K562 (cell line): Measurements from ENCODE around the gene CSF1R. TPM values are rescaled to one million over a fixed set of nuclear protein-coding genes. Genes with fewer than 3 reads are reported as not detected.

ENCODE experiments used
- ATAC-seq: fragments of 200-7000 bp; cut with Tn5 transposase; 3 replicates; pipeline ENCODE4 v1.9.1; 2020; ENCODE audit warnings: moderate library complexity
- BruUV-seq: library from RNA; stranded (reverse); fragments of 400-500 nt; replicated peaks from 2 replicates; lab custom pipeline; 2021; lab: Mats Ljungman, UMichigan
- CTCF ChIA-PET: fragments of 300-600 bp; formaldehyde crosslinking; extraction: SDS; loops from one replicate; lab custom pipeline; 2021; ENCODE audit warnings: low intra/inter-chr PET ratio; lab: Yijun Ruan, JAX
- POLR2A ChIA-PET: fragments of 300-600, 350-650 bp; sonication (Branson Sonifier 250); formaldehyde crosslinking; extraction: SDS; loops from one replicate; lab custom pipeline; 2021; ENCODE audit warnings: antibody characterized with exemption, inconsistent platforms; lab: Yijun Ruan, JAX
- DNase-seq, 4 experiments: peaks; one replicate each; pipeline versions ENCODE4 v3.0.0 to v3.0.0-alpha.2; 2011 to 2018; ENCODE audit warnings: low spot score in 3 of 4, mixed read lengths in 3 of 4; ENCODE audit errors: extremely low read depth in 1 of 4
- FAIRE-seq: peaks from 2 replicates; lab custom pipeline; 2011; peaks lifted over from hg19 to GRCh38; lab: Jason Lieb, UNC
- H2AFZ ChIP-seq: 2 replicates; pipeline ENCODE4 v1.6.0; 2011; ENCODE audit warnings: low read depth, low read length, control low read depth, inconsistent platforms
- H3K27ac ChIP-seq: fragments of 200-600 bp; 3 replicates; pipeline ENCODE4 v1.8.0; 2011; ENCODE audit warnings: low read depth, mild to moderate bottlenecking, control low read depth, inconsistent platforms, low read length, moderate library complexity, mixed read lengths; ENCODE audit errors: extremely low read depth
- H3K27me3 ChIP-seq, 2 experiments: fragments of 300-600 bp in 1 of 2; 2 replicates in 1 of 2; 3 replicates in 1 of 2; pipeline versions ENCODE4 v1.6.0 to v1.8.0; 2011; ENCODE audit warnings: inconsistent platforms in 2 of 2, low read length in 2 of 2, mild to moderate bottlenecking in 1 of 2, mixed read lengths in 1 of 2, moderate library complexity in 1 of 2; ENCODE audit not compliant: control insufficient read depth in 2 of 2, insufficient read depth in 2 of 2
- H3K36me3 ChIP-seq: fragments of 300-600 bp; 3 replicates; pipeline ENCODE4 v1.8.0; 2011; ENCODE audit warnings: mild to moderate bottlenecking, low read length, inconsistent platforms; ENCODE audit not compliant: control insufficient read depth, insufficient read depth
- H3K4me1 ChIP-seq, 2 experiments: fragments of 200-600 bp in 1 of 2; replicated peaks in 1 of 2; 2 replicates in 1 of 2; 3 replicates in 1 of 2; pipeline versions ENCODE4 v1.5.1 to v1.8.0; 2011; ENCODE audit warnings: inconsistent platforms in 2 of 2, low read length in 2 of 2, mild to moderate bottlenecking in 1 of 2, mixed read lengths in 1 of 2, moderate library complexity in 1 of 2; ENCODE audit not compliant: control insufficient read depth in 2 of 2, insufficient read depth in 2 of 2
- H3K4me2 ChIP-seq: 2 replicates; pipeline ENCODE4 v1.6.1; 2011; ENCODE audit warnings: low read length, control low read depth, inconsistent platforms, mixed read lengths; ENCODE audit not compliant: insufficient read depth
- H3K4me3 ChIP-seq: fragments of 200-600 bp; sonication (generic), shearing (Covaris generic); 2 replicates; pipeline ENCODE4 v1.5.1; 2016; ENCODE audit warnings: control low read depth, inconsistent platforms
- H3K79me2 ChIP-seq: fragments of 200-600 bp; 3 replicates; pipeline ENCODE4 v1.8.0; 2011; ENCODE audit warnings: low read length, inconsistent platforms; ENCODE audit not compliant: control insufficient read depth, insufficient read depth
- H3K9ac ChIP-seq, 2 experiments: 2 replicates each; pipeline versions ENCODE4 v1.6.0 to v1.6.1; 2011; ENCODE audit warnings: low read depth in 2 of 2, low read length in 2 of 2, control low read depth in 1 of 2, inconsistent platforms in 1 of 2, mild to moderate bottlenecking in 1 of 2, mixed read lengths in 1 of 2; ENCODE audit not compliant: insufficient read depth in 1 of 2
- H3K9me1 ChIP-seq: one replicate; pipeline ENCODE4 v1.6.0; 2011; ENCODE audit warnings: inconsistent platforms, mild to moderate bottlenecking, low read length, moderate library complexity; ENCODE audit not compliant: control insufficient read depth, insufficient read depth
- H3K9me3 ChIP-seq: replicated peaks from 2 replicates; pipeline ENCODE4 v1.5.1; 2011; ENCODE audit warnings: low read depth, low read length, inconsistent platforms; ENCODE audit not compliant: control insufficient read depth, insufficient read depth
- H4K20me1 ChIP-seq: replicated peaks from 2 replicates; pipeline ENCODE4 v1.6.1; 2011; ENCODE audit warnings: low read length, inconsistent platforms, mixed read lengths; ENCODE audit not compliant: control insufficient read depth, insufficient read depth
- BCL6 ChIP-seq: fragments of 250-450 bp; sonication (Bioruptor Pico); IDR thresholded peaks from 2 replicates; pipeline ENCODE4 v1.4.0; 2020
- CBFA2T3 ChIP-seq: fragments of 450-650 bp; IDR thresholded peaks from 2 replicates; pipeline ENCODE4 v1.6.1; 2017
- FOSL1 ChIP-seq: fragments of 200-800 bp; sonication (Bioruptor generic); conservative IDR thresholded peaks from 2 replicates; pipeline ENCODE4 v1.6.1; 2016; ENCODE audit warnings: missing genetic modification characterization, missing compliant biosample characterization
- GABPB2 ChIP-seq: fragments of 250-450 bp; sonication (Bioruptor Pico); conservative IDR thresholded peaks from 2 replicates; pipeline ENCODE4 v1.5.1; 2021; ENCODE audit warnings: mild to moderate bottlenecking
- HCFC1 ChIP-seq: IDR thresholded peaks from 2 replicates; pipeline ENCODE4 v1.6.1; 2012; ENCODE audit warnings: low read depth, low read length, improper control_type of control experiment
- KDM1A ChIP-seq, 2 experiments: fragments of 450-650 bp; IDR thresholded peaks; 2 replicates each; pipeline ENCODE4 v1.6.1; 2016; ENCODE audit warnings: mild to moderate bottlenecking in 2 of 2
- MIER1 ChIP-seq: fragments of 450-650 bp; IDR thresholded peaks from 2 replicates; pipeline ENCODE4 v1.6.1; 2016; ENCODE audit warnings: antibody characterized with exemption, mild to moderate bottlenecking, low read depth
- NBN ChIP-seq: fragments of 450-650 bp; IDR thresholded peaks from 2 replicates; pipeline ENCODE4 v1.6.1; 2016; ENCODE audit warnings: low read depth, mild to moderate bottlenecking
- NR1H2 ChIP-seq: sonication (generic); formaldehyde crosslinking; IDR thresholded peaks from 2 replicates; pipeline ENCODE4 v1.4.0; 2020; ENCODE audit warnings: mild to moderate bottlenecking, missing genetic modification reagents
- PHF20 ChIP-seq: fragments of 450-650 bp; IDR thresholded peaks from 2 replicates; pipeline ENCODE4 v1.6.1; 2018; ENCODE audit not compliant: partially characterized antibody
- SMAD1 ChIP-seq: fragments of 150-350 bp; IDR thresholded peaks from 2 replicates; pipeline ENCODE4 v1.6.1; 2014; ENCODE audit warnings: low read length, low read depth; ENCODE audit not compliant: partially characterized antibody
- ZNF146 ChIP-seq: IDR thresholded peaks from one replicate; pipeline ENCODE4 v1.6.1; 2018; ENCODE audit warnings: missing compliant biosample characterization; ENCODE audit not compliant: unreplicated experiment
- WGBS: fragments of 100-300 bp; shearing (Covaris generic); methylation state at CpG from one replicate; pipeline ENCODE4 v1.1.6; 2016; ENCODE audit warnings: low coverage, mixed read lengths; ENCODE audit not compliant: insufficient coverage; ENCODE audit errors: missing lambda C conversion rate; 5-methylcytosine and 5-hydroxymethylcytosine counted together
- in situ Hi-C: fragments of 300-500 bp; cut with MboI; formaldehyde crosslinking; loops from 4 replicates; pipeline ENCODE4 v1.15.0; 2018; ENCODE audit warnings: inconsistent platforms, mixed read lengths
- intact Hi-C: fragments of 100-400 bp; cut with micrococcal nuclease; formaldehyde crosslinking; loops from 2 replicates; pipeline ENCODE4 v1.14.2; 2022
- polyA plus RNA-seq, 8 experiments: library from polyadenylated mRNA; depleted of rRNA in 4 of 8; stranded (reverse) in 5 of 8; unstranded in 3 of 8; fragments of >200 nt; fragmentation: Nextera tagmentation in 2 of 8; fragmentation: Illumina TruSeq in 1 of 8; extraction: Ambion mirVana in 2 of 8; extraction: Trizol in 1 of 8; gene quantifications; 2 replicates each; pipeline versions ENCODE4 v1.2.1 to v1.2.3, GENCODE V29; 2011 to 2014; ENCODE audit warnings: inconsistent platforms in 1 of 8, missing spikeins in 1 of 8
- total RNA-seq, 7 experiments: library from RNA; depleted of rRNA in 6 of 7; stranded (reverse); fragments of >200 nt in 6 of 7; fragmentation: Illumina TruSeq in 2 of 7; extraction: Trizol in 2 of 7; gene quantifications; 2 replicates each; pipeline versions ENCODE4 v1.2.1 to v1.2.3, GENCODE V29; 2011 to 2021; ENCODE audit warnings: low replicate concordance in 1 of 7
- TF ChIP-seq, protein P1 (sequence below): sonication (generic); formaldehyde crosslinking; IDR thresholded peaks from 2 replicates; pipeline ENCODE4 v1.8.1; 2023; ENCODE audit warnings: mild to moderate bottlenecking, missing genetic modification reagents
- TF ChIP-seq, protein P2 (sequence below), 2 experiments: fragments of 450-650 bp; conservative IDR thresholded peaks; 2 replicates each; pipeline ENCODE4 v1.6.1; 2017; ENCODE audit warnings: mild to moderate bottlenecking in 2 of 2, moderate library complexity in 2 of 2

The CSF1R gene
- total and polyA plus RNA-seq, 9 of the 15 experiments (the other 6 are each of a cell fraction or from before 2014, with no cell fraction given), result 0.03 to 0.64 (median 0.20) TPM; not detected in 6

DNA sequence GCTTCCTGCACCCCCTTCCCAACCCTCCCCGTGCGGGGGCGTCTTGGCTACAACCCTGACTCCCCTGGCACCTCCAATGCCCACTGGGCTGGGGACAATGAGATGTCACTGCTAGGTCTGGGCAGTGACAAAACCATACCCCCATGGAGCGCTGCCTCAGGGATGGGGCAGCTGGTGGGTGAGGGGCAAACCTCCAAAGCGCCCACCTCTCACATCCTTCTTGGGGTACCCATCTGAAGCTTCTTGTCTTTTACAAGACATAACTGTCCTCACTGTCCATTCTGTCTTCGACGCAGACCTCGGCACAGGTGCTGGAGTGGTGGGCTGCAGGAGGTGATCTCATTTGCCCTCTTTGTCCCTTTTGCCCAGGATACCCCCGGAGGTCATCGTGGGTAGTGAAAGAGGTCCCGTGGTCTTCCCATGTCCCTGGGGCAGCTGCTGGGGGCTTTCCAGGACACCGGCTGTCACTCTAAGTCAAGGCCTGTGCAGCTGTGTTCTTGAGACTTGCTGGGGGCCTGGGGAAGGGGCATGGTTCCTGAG, 27.8 kb upstream of the CSF1R start:
- POLR2A ChIA-PET, result interaction anchor here (0.9 to 1.3 kb wide), 2 partner anchors 13 to 15 kb away, joined by 3 to 5 read pairs; no protein-coding TSS in a partner anchor
- 82% methylated on average over 12 of the region's 12 CpGs for WGBS

DNA sequence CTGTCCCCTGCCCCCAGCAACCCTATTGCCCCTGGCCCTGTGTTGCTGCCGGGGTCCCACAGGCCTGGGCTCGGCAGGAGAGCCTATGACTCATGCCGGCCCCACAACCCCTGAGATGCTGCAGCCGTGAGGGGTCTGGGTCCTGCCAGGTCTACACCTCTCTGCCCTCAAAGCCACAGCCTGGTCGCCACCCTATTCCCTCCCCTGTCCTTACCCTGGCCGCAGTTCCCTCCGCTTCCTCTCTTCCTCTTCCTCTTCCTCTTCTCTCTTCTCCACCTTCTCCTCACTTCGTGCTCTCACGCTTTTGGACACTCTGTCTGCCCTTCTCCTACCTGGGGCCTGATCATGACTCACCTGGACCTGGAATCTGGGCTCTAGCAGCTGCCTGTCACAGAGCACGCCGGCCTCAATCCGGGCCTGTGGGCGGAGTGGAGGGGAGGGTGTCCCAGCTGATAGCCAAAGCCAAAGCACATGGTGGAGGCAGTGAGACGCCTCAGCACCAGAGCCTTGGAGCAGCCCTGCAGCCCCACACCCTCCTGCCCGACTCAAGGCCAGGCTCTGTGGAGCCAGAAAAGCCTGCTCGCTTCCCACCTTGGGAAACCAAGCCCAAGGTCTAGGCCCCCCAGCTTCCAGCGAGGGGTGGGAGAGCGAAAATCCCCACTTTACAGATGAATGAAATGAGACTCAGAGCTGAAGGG, 26.8 kb upstream of the CSF1R start:
- WGBS, result 53% methylated on average over 17 of the region's 18 CpGs
- ChIA-PET CTCF (no interaction called here), POLR2A (interaction anchor here (0.9 to 1.3 kb wide), 2 partner anchors 12 to 14 kb away, joined by 3 to 5 read pairs; no protein-coding TSS in a partner anchor)
- no peaks in the 10 kb centered on the region for H3K27me3 ChIP-seq
- peak overlapping the region in 1 of 2 experiments; percentile 76; a peak in 2 of 4 replicates for H3K9ac ChIP-seq
- peak overlapping the region; percentile 22; the same call in 1 of the 2 replicates for H2AFZ ChIP-seq
- peak; percentile 24 for ATAC-seq
- no peak overlapping the region for H3K4me2 ChIP-seq
- H4K20me1 ChIP-seq, result no peaks in the 10 kb centered on the region
- BruUV-seq, result no TSS peak
- peak; percentile 47 to 65 (median 53) for DNase-seq
- no peak overlapping the region for H3K4me3 ChIP-seq
- H3K9me3 ChIP-seq, result no peaks in the 10 kb centered on the region
- H3K36me3 ChIP-seq, result no peaks in the 10 kb centered on the region
- peaks cover 21 to 43% of the 10 kb centered on the region in 2 experiments; a peak in 4 of 5 replicates for H3K4me1 ChIP-seq
- in situ Hi-C loops (no loop called here), intact Hi-C loops (loop anchor here (10.0 kb wide), 1 partner anchor 88 kb away; no protein-coding TSS in a partner anchor)
- no peaks in the 10 kb centered on the region for H3K9me1 ChIP-seq
- FAIRE-seq, result no peak
- no peak overlapping the region for H3K27ac ChIP-seq
- no peaks in the 10 kb centered on the region for H3K79me2 ChIP-seq
- TF ChIP-seq, protein P1, sequence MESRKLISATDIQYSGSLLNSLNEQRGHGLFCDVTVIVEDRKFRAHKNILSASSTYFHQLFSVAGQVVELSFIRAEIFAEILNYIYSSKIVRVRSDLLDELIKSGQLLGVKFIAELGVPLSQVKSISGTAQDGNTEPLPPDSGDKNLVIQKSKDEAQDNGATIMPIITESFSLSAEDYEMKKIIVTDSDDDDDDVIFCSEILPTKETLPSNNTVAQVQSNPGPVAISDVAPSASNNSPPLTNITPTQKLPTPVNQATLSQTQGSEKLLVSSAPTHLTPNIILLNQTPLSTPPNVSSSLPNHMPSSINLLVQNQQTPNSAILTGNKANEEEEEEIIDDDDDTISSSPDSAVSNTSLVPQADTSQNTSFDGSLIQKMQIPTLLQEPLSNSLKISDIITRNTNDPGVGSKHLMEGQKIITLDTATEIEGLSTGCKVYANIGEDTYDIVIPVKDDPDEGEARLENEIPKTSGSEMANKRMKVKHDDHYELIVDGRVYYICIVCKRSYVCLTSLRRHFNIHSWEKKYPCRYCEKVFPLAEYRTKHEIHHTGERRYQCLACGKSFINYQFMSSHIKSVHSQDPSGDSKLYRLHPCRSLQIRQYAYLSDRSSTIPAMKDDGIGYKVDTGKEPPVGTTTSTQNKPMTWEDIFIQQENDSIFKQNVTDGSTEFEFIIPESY (CRISPR knock-in tag), result no peak
- TF ChIP-seq NBN (no peak), FOSL1 (0 out of 2 replicates have a peak, but pooled peaks have one; percentile 23), KDM1A (IDR thresholded peaks at IDR 0.05) (peak in 1 of 2 experiments; percentile 11; a peak in 1 of 4 replicates), PHF20 (peak; percentile 25), CBFA2T3 (peak; percentile 53; the same call in 1 of the 2 replicates)
- TF ChIP-seq, protein P2, sequence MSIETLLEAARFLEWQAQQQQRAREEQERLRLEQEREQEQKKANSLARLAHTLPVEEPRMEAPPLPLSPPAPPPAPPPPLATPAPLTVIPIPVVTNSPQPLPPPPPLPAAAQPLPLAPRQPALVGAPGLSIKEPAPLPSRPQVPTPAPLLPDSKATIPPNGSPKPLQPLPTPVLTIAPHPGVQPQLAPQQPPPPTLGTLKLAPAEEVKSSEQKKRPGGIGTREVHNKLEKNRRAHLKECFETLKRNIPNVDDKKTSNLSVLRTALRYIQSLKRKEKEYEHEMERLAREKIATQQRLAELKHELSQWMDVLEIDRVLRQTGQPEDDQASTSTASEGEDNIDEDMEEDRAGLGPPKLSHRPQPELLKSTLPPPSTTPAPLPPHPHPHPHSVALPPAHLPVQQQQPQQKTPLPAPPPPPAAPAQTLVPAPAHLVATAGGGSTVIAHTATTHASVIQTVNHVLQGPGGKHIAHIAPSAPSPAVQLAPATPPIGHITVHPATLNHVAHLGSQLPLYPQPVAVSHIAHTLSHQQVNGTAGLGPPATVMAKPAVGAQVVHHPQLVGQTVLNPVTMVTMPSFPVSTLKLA (conservative IDR thresholded peaks at IDR 0.05), result peak; percentile 28 to 58; a peak in 2 of 4 replicates

More for the DNA sequence above, 27.8 kb upstream of the CSF1R start:
- in situ Hi-C loops, result no loop called here
- H4K20me1 ChIP-seq, result no peaks in the 10 kb centered on the region
- no TSS peak for BruUV-seq
- H3K79me2 ChIP-seq, result no peaks in the 10 kb centered on the region
- CTCF ChIA-PET, result no interaction called here
- ATAC-seq, result no peak
- peaks cover 21 to 43% of the 10 kb centered on the region in 2 experiments; a peak in 4 of 5 replicates for H3K4me1 ChIP-seq
- TF ChIP-seq BCL6 (CRISPR knock-in tag), result no peak
- TF ChIP-seq NR1H2 (CRISPR knock-in tag), result no peak
- no peak for TF ChIP-seq SMAD1
- TF ChIP-seq MIER1, result no peak
- TF ChIP-seq GABPB2, result no peak
- no peak for TF ChIP-seq ZNF146 (CRISPR knock-in tag)
- no peak for TF ChIP-seq HCFC1
- TF ChIP-seq, all 486 proteins: peak for 0
- intact Hi-C loops, result loop anchor here (10.0 kb wide), 1 partner anchor 89 kb away; no protein-coding TSS in a partner anchor
- H3K27ac ChIP-seq, result no peak overlapping the region
- H3K9me3 ChIP-seq, result no peaks in the 10 kb centered on the region
- no peak for FAIRE-seq
- no peak overlapping the region for H3K4me3 ChIP-seq
- H3K36me3 ChIP-seq, result no peaks in the 10 kb centered on the region
- H3K27me3 ChIP-seq, result no peaks in the 10 kb centered on the region
- peak in 2 of 4 experiments; percentile 49 to 53 for DNase-seq
- H2AFZ ChIP-seq, result no peak overlapping the region
- H3K4me2 ChIP-seq, result no peak overlapping the region
- no peak overlapping the region for H3K9ac ChIP-seq
- no peaks in the 10 kb centered on the region for H3K9me1 ChIP-seq
